CMK (cell line): ENCODE results near the gene PPP3CB.
"Not testable (repeated sequence)": the region's sequence is repeated elsewhere in the genome, so short reads cannot be mapped to it uniquely, and the experiment has no call there.

Experiments used
- DNase-seq: peaks from one replicate; pipeline ENCODE4 v3.0.0-alpha.2; 2010; ENCODE audit warnings: low read depth

PPP3CB gene

GRCh38 chr10:73414230-73414945 is 81.4 kb downstream of the PPP3CB start:
- DNase-seq = no peak

GRCh38 chr10:73413528-73414229 is 82.1 kb downstream of the PPP3CB start, which contains the start of gene ANXA7:
Gene ANXA7 (minus strand): TSS chr10:73414058. CDS start chr10:73400856, 13,202 bp downstream.
- peak; percentile 55 for DNase-seq

- no peak for DNase-seq
These were observed 82.7 kb downstream of the PPP3CB start for GRCh38 chr10:73413108-73413527.

GRCh38 chr10:73410897-73411296 is 84.9 kb downstream of the PPP3CB start:
- no peak for DNase-seq

GRCh38 chr10:73408978-73409521 is 86.8 kb downstream of the PPP3CB start:
- DNase-seq = no peak

GRCh38 chr10:73408061-73408460 is 87.8 kb downstream of the PPP3CB start:
- DNase-seq = no peak

- no peak for DNase-seq
These were observed 88.3 kb downstream of the PPP3CB start for GRCh38 chr10:73407495-73407894.

GRCh38 chr10:73406846-73407245 is 89.0 kb downstream of the PPP3CB start:
- no peak for DNase-seq

- DNase-seq = no peak
These were observed 90.3 kb downstream of the PPP3CB start for GRCh38 chr10:73405556-73405955.

- no peak for DNase-seq
These were observed 91.1 kb downstream of the PPP3CB start for GRCh38 chr10:73404690-73405089.

- DNase-seq = no peak
These were observed 94.2 kb downstream of the PPP3CB start for GRCh38 chr10:73401636-73402035.

- no peak for DNase-seq
These were observed 96.8 kb downstream of the PPP3CB start for GRCh38 chr10:73399063-73399462.

GRCh38 chr10:73398024-73398423 is 97.8 kb downstream of the PPP3CB start:
- no peak for DNase-seq

- not testable (repeated sequence) for DNase-seq
These were observed 101.5 kb downstream of the PPP3CB start for GRCh38 chr10:73394325-73394724.

- no peak for DNase-seq
These were observed 107.6 kb downstream of the PPP3CB start for GRCh38 chr10:73388228-73388627.

- no peak for DNase-seq
These were observed 109.2 kb downstream of the PPP3CB start for GRCh38 chr10:73386583-73386982.
